ENCODE measurements around the gene ATXN2.
"Not testable (repeated sequence)": the region's sequence is repeated elsewhere in the genome, so short reads cannot be mapped to it uniquely, and the experiment has no call there.

Gene ATXN2

DNA sequence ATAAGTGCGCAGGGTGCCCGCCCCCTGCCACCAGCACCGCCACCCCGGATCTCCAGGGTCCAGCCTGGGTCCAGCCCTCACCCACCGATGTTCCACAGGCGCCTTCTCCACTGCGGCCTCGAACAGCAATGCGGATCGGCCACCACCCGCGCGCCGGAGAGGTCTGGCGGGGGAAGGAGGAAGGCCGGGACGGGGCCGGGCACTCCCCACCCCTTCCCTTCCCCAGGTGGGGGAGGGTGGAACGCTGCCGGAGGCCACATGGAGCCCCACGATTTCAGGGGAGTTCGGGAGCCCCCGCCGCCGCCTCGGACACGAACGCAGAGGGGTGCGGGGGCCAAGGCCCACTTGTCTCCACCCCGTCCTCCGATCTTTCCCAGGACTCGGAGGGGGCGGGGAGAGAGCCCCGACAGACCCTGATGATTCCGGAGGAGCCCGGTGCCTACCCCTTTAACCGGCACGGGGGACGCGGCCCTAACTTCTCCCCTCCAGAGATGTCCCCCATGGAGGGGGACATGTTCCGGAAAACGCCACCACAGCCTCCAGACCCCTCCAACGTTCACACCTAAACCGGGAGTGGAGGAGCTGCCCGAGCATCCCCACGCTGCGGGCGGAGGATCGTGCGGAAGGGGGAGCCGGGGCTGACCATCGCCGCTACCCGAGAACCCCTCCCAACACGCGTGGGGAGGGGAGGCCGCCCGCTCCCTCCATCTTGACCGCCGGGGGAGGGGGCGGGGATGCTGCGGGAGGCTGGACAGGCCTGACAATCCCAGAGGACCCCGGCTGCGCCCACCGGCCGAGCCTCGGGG is 1.1 kb downstream of the ATXN2 start:
- TF ChIP-seq, protein P1, sequence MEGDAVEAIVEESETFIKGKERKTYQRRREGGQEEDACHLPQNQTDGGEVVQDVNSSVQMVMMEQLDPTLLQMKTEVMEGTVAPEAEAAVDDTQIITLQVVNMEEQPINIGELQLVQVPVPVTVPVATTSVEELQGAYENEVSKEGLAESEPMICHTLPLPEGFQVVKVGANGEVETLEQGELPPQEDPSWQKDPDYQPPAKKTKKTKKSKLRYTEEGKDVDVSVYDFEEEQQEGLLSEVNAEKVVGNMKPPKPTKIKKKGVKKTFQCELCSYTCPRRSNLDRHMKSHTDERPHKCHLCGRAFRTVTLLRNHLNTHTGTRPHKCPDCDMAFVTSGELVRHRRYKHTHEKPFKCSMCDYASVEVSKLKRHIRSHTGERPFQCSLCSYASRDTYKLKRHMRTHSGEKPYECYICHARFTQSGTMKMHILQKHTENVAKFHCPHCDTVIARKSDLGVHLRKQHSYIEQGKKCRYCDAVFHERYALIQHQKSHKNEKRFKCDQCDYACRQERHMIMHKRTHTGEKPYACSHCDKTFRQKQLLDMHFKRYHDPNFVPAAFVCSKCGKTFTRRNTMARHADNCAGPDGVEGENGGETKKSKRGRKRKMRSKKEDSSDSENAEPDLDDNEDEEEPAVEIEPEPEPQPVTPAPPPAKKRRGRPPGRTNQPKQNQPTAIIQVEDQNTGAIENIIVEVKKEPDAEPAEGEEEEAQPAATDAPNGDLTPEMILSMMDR (IDR thresholded peaks at IDR 0.05; ENCODE audit: insufficient read depth, missing control alignments), result no peak
- no peak for FAIRE-seq
- no peak for DNase-seq (ENCODE audit: insufficient read length, low spot score)

- DNase-seq (ENCODE audit: insufficient read length, low spot score) (no peak), FAIRE-seq (no peak)
- TF ChIP-seq, protein P1 (IDR thresholded peaks at IDR 0.05; ENCODE audit: insufficient read depth, missing control alignments), result no peak
Observed at GRCh38 chr12:111596985-111597830, 1.9 kb downstream of the ATXN2 start.

DNA sequence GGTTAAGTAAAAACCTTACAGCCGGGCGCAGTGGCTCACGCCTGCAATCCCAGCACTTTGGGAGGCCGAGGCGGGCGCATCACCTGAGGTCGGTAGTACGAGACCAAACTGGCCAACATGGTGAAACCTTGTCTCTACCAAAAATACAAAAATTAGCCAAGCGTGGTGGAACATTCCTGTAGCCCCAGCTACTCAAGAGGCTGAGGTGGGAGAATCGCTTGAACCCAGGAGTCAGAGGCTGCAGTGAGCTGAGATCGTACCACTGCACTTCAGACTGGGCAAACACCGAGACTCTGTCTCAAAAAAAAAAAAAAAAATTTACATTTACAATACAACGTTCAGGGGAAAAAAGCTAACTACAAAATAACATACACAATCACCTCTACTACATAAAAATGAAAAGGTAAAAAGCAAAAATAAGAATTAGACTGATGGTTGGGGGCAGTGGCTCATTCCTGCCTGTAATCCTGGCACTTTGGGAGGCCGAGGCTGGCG is 3.7 kb downstream of the ATXN2 start:
- not testable (repeated sequence) for FAIRE-seq; DNase-seq (ENCODE audit: insufficient read length, low spot score)

GRCh38 chr12:111591399-111592010 is 7.6 kb downstream of the ATXN2 start:
- not testable (repeated sequence) for DNase-seq (ENCODE audit: insufficient read length, low spot score); FAIRE-seq

GRCh38 chr12:111590552-111590951 is 8.6 kb downstream of the ATXN2 start:
- DNase-seq (ENCODE audit: insufficient read length, low spot score), result no peak
- TF ChIP-seq, protein P1 (IDR thresholded peaks at IDR 0.05; ENCODE audit: insufficient read depth, missing control alignments), result no peak
- no peak for FAIRE-seq

GRCh38 chr12:111589601-111590000 is 9.5 kb downstream of the ATXN2 start:
- TF ChIP-seq, protein P1 (IDR thresholded peaks at IDR 0.05; ENCODE audit: insufficient read depth, missing control alignments), result no peak
- FAIRE-seq, result no peak

DNA sequence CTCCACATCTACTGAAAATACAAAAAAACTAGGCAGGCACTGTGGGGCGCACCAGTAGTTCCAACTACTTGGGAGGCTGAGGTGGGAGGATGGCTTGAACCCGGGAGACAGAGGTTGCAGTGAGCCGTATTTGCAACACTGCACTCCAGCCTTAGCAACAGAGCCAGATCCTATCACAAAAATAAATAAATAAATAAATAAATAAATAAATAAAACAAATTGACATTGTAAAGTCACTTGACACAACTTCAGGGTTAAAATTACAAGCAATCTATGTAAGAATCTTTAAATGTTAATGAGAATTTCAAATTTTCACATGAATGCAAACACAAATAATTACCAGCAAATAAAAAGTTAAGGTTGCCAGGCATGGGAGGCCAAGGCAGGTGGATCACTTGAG is 11.1 kb downstream of the ATXN2 start:
- DNase-seq (ENCODE audit: insufficient read length, low spot score), result no peak
- FAIRE-seq, result no peak
- TF ChIP-seq, protein P1 (IDR thresholded peaks at IDR 0.05; ENCODE audit: insufficient read depth, missing control alignments), result no peak

More at GRCh38 chr12:111589601-111590000, 9.5 kb downstream of the ATXN2 start:
- no peak for DNase-seq (ENCODE audit: insufficient read length, low spot score)

Data from D721Med (cell line).